Right ventricle myocardium superior (tissue), 1 donor: ENCODE results near the gene CYSTM1. TPM values are rescaled to one million over a fixed set of nuclear protein-coding genes. Genes with fewer than 3 reads are reported as not detected.
"Not testable (repeated sequence)": the region's sequence is repeated elsewhere in the genome, so short reads cannot be mapped to it uniquely, and the experiment has no call there.

ENCODE experiments used
- ATAC-seq: fragments of 200-7000 bp; cut with Tn5 transposase; one replicate; pipeline ENCODE4 v1.9.1; 2020; ENCODE audit warnings: mild to moderate bottlenecking; ENCODE audit not compliant: poor library complexity
- DNase-seq: peaks from one replicate; pipeline ENCODE4 v3.0.0-alpha.2; 2020
- intact Hi-C: fragments of 100-400 bp; cut with DNase I; formaldehyde crosslinking; loops from one replicate; pipeline ENCODE4 v1.11.2; 2022
- total RNA-seq: library from RNA; stranded (reverse); fragmentation: NEBNext Ultra II Directional; extraction: Animal tissue kit (Norgen Biotek cat#: 25700); gene quantifications from one replicate; pipeline ENCODE4 v1.2.1, GENCODE V29; 2021
- donor health status: DM: no; HTN: yes; CAD: no; lungs with severe emphysema.

Gene CYSTM1
- total RNA-seq, 1 donor from 2014 or later, result 58.3 TPM

DNA sequence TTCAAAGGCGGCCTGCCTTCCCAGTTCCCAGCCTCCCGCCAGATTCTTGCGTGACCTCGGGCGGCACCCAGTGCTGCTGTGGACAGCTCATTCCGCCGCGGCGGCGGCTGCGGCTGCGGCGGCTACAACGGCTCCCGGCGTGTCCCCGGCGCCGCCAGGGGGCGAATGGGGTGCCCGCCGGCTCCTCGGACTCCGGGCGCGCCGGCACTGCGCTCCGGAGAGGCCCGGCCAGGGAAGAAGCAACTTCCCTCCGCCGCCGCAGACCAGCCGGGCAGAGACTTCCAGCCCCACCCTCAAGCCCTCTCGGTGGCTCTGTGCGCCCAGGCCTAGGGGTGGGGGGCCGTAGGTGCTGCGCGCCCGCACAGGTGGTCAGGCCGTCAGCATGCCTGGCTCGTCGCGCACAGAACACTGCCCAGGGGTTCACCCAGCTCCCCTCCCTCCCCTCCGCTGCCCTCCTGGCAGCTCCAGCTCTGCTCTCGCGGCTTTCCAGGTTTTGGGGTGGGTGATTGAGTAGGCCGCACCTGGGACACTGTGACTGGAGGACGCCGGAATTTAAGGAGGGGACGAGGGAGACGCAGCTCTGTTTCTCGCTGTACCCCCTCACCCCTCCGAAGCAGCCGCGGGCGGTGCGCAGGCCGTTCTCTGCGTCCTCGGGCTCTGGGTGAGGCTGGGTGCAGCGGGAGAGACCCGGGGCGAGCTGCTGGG lies 29.0 kb upstream of the CYSTM1 start:
- DNase-seq (peak; percentile 87), ATAC-seq (peak; percentile 98)
- intact Hi-C loops, result loop anchor here (10.0 kb wide), 1 partner anchor 361 kb away; no protein-coding TSS in a partner anchor

DNA sequence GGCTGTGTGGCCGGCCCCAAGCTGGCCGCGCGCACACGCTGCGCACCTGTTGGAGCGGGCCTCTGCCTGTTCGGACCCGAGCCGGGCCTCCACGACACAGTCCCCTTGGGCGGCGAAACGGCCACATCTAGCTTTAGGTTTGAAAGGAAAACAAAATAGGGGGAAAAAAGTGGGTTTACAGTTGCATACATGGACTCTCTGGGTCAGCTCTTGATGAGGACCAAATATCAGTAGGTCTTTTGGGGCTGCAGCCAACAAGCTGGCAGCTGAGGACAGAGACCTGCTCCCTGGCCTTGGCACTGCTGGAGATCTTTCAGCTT lies 28.5 kb upstream of the CYSTM1 start:
- no peak for DNase-seq
- intact Hi-C loops, result loop anchor here (10.0 kb wide), 1 partner anchor 362 kb away; no protein-coding TSS in a partner anchor
- no peak for ATAC-seq

DNA sequence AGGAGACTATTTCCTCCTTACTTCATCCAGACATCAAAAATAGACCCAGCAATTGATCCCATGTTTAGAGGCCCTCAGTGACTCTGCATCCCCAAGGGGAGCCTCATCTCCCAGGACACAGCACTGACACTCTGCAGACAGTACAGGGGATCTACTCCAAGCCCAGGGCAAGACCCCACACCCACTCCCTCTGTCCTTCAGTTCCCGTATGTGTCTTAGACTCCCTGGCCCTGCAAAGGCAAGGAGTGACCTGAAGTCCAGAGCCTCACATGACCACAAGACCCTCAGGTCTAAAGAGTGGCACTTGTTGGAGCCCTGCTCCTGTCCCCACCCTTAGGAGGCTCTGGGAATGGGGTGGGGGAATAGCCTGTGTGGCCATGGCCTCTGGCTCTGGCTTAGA lies 27.5 kb upstream of the CYSTM1 start:
- ATAC-seq (no peak), DNase-seq (no peak)
- intact Hi-C loops, result loop anchor here (10.0 kb wide), 1 partner anchor 363 kb away; no protein-coding TSS in a partner anchor

DNA sequence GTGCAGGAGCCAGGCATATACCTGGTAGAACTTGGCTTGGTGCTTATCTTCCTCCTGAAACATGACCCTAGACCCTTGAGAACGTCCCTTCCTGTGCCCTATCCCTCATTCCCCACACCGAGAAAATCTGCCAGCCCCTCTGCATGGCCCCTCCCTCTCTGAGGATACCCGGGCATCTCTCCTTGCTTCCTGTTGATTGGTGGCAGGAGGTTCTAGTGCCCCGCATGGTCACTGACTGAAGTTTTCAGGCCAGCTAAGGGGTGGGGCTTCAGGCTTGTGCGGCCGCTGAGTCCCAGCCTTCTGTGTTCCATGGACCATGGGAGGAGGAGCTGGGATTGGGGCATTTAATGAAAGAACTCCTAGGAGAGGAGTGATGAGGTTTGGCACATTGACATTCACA lies 26.5 kb upstream of the CYSTM1 start:
- intact Hi-C loops, result loop anchor here (10.0 kb wide), 1 partner anchor 364 kb away; no protein-coding TSS in a partner anchor
- ATAC-seq (no peak), DNase-seq (no peak)

DNA sequence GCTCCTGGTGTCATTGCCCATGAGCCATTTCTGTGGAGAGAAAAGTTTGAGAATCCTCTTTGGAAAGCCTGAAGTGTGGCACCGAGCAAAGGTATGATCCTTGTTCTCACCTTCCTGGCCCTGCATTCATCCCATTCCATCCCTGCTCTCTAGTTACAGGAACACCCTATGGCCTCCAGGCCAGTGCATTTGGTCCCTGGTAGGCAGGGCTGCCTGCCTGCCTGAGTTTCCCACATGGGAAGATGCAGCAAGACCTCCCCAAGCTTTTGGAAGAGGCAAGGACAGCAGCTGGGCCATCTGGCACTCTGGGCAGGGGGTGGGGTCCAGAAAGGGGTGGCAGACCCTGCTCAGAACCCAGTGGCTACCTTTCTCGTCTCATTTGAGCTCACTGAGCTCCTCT lies 24.8 kb upstream of the CYSTM1 start:
- ATAC-seq (no peak), DNase-seq (no peak)
- intact Hi-C loops, result no loop called here

DNA sequence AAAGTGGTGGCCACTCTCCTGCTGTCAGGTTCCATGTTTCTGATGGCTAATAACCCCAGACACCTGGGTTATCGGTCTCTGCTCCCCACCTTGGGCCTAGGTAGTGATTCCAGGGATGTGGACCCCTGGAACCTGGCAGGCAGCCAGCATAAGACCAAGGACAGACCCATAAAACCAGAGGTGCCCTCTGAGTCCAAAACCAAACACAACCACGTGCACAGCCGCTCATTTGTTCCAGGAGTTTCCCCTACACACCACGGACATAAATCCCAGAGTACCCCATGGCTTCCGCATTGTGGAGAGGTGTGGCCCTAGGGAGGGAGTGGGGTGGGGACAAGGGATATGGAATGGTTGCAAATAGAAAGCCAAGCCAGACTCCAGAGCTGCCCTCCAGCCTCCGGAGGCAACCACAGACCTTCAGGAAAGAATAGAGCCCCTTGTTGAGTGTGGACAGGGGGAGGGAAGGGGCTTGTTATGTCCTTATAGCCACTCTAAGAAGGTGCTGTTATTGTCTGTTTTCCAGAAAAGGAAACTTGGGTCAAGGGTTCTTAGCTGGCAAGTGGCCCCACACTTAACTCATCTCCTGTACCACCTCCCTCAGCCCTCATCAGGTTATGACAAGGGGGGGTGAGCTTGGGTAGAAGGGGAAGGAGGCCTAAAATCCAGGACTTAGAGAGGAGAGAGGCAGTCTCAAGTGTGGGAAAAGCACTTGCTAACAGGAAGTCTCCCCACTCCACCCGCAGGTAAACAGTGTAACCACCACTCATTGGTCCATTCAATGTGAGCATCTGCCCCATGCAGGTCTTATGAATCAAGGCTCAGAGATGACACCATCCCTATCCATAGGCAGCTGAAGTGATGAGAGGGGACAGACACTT lies 23.6 kb upstream of the CYSTM1 start:
- DNase-seq (no peak), ATAC-seq (no peak)
- intact Hi-C loops, result no loop called here

DNA sequence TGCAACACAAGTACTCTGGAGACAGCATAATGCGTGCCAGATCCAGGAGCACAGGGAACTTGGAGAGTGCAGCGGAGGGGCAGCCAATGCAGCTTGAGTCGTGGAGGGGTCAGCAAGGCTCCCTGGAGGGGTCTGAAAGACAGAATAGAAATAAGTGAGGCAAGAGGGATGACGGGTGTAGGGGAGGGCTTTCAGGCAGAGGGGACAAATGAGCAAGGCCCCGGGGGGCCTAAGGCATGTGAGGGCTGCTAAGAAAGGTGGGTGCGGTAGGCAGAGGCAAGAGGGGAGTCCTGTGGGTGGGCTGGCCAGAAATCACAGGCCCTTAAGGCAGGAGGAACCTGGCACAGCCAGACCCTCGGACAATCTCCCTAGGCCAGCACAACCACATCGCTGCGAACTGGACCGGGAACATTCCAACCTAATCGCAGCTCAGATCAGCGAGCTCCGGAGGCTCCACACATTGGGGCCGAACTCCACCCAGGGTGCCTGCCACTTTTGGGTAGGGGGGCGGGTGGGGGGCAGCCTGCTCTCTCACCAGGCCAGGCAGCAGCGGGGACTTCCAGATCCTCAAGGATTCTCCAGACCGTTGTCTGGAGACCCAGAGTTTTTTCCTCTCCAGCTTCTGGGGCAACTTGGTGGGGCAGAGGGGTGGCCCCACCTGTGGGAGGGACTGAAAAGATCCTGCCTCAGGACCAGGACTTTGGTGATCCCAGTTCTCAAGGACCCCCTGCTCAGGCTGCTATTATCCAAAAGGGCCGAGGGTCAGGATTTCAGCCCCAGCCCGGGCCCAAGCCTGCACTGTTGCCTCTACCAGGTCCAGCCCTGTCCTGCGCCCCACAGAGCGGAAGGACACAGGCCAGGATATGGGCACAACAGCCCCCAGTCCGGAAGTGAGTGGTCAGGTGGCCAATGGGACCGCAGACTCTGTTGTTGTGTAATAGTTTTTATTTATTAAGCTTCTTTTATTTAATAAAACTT lies 22.7 kb upstream of the CYSTM1 start:
- ATAC-seq, result no peak
- intact Hi-C loops, result no loop called here
- DNase-seq, result no peak

DNA sequence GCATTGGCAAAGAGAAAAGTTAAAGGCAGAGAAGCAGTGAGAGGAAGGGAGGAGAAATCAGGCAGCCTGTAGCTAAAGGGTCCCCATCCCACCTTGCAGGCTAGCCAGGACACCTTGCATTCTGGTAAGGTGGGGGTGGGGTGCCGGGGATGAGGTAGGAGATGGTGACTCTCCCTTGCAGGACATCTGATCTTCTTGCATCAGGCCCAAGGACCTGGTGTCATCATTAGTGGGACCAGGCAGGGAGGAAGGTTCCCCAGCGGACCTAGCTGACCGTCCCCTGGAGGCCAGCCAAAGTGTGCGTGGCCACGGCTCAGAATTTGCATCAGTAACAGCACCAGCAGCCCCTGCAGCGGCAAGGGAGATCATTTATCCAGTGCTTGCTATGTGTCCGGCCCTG lies 21.7 kb upstream of the CYSTM1 start:
- no peak for ATAC-seq
- no peak for DNase-seq
- intact Hi-C loops, result no loop called here

DNA sequence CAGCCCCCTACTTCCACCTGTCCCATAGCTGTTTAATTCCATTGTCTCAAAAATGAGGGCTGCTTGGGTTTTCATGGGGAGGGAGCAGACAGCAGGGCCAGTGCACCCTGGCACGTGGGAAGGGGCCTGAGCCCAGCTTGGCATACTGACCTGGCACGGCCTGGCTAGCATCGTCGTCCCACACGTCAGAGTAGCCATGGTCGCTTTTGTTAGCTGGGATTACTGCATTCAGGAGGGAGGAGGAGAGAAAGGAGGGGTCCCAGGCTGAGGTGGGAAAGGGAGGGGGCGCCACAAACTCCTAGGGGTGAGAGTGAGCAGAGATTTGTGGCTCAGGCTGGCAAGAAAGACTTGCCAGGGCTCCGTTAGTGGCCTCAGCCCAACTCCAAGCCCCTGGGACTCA lies 21.1 kb upstream of the CYSTM1 start:
- no peak for ATAC-seq
- no peak for DNase-seq
- intact Hi-C loops, result no loop called here

DNA sequence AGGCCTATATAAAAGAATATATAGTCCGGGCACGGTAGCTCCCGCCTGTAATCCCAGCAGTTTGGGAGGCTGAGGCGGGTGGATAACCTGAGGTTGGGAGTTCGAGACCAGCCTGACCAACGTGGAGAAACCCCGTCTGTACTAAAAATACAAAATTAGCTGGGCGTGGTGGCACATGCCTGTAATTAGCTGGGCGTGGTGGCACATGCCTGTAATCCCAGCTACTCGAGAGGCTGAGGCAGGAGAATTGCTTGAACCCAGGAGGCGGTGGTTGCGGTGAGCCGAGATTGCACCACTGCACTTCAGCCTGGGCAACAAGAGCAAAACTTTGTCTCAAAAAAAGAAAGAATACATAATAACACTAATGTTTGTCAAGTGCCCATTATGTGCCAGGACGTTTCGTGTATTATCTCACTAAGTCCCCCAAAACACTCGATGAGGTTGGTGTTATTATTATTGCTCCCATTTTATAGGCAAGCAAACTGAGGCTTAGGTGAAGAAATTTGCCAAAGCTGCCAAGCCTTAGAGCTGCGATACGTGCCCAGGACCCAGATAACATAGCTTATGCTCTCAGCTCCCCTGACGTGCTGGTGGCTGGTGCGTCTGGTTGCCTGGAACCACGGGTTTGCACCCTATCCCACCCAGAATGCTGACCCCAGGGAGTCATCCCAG lies 20.1 kb upstream of the CYSTM1 start:
- intact Hi-C loops, result not testable (repeated sequence)

DNA sequence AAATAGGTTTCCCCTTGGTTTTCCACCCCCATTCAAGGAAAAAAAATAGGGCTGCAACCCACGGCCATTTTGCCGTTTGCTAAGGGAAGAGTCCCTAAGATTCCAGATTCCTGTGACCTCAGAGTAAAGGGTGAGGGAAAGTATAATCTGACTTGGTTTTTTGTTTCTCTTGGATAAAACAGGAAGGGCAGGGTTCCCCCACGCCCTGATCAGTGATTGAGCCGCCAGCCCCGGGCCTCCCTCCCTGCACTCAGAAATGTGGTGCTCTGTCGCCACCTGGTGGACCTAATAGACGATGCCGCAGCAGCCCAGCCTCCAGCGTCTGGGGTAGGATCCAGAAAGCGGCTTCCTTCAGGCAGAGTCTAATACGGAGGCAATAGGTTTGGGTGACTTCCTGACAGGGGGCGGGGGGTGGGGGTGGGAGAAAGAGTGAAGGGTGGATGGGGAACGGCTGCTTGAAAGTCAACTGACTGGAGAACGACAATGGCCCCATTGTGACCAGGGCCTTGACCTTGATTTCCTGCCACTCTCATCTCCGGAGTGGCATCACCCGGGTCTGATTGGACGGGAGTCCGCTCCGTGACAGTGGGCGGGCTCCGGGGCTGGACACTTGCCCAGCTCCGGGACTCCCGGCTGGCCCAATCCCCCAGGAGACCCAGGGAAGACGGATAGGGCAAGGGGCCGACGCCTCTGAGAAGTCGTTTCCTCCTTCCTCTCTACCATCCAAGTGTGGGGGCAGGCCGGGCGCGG lies 17.8 kb upstream of the CYSTM1 start:
- DNase-seq (peak; percentile 93), ATAC-seq (peak; percentile 98)
- intact Hi-C loops, result loop anchor here (2.0 kb wide), 1 partner anchor 84 kb away; no protein-coding TSS in a partner anchor

More for the DNA sequence above, 20.1 kb upstream of the CYSTM1 start:
- DNase-seq, ATAC-seq: not testable (repeated sequence)

DNA sequence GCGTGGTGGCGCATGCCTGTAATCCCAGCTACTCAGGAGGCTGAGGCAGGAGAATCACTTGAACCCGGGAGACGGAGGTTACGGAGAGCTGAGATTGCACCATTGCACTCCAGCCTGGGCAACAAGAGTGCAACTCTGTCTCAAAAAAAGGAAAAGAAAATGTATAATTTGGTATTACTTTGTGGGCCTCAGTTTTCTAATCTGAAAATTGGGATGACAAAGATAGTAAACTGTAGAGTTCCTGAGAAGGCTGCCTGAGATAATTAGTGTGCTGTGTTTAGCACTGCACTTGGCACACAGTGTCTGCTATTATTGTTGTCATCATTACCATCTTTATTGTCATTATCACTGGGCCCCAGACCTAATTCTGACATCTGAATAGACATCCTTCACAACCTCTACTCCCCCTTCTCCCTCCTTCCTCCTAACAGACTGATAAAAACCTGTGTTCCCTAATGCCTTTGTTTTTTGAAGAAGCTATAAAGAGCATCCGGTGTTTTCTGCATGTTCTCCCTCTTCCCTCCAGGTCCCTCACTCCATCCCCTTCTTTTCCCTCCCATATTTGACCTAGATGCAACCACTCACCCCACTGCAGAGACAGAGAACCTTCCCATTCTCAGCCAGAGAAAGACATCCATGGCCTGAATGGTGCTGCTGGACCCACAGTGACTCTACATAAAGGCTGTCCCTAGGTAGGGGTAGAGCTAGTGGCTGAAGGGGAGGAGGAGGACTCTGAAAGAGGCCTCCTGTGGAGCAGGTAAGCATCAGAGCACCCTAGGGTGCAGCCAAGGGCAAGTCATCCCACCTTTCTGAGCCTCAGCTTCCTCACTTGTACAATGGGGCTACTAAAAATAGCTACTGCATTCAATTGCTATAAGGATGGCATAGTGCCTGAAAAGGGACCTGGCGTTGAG lies 15.7 kb upstream of the CYSTM1 start:
- DNase-seq (no peak), ATAC-seq (no peak)
- intact Hi-C loops, result no loop called here

DNA sequence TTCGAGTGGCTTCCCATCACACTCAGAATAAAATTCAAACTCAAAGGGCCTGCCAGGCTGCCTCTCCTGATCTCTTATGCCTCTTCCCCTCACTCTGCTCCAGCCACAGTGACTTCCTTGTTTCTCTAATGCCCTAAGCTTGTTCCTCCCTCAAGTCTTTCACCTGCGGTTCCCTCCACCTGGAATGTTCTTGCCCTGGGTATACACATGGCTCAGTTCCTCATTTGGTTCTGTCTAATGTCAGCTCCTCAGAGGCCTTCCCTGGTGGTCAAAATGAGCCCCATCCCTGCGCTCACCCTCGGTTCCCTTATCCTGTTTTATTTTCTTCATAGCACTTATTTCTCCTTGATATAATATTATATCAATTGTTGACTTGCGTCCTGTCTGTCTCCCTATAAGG lies 12.7 kb upstream of the CYSTM1 start:
- no peak for ATAC-seq
- intact Hi-C loops, result no loop called here
- DNase-seq, result no peak

DNA sequence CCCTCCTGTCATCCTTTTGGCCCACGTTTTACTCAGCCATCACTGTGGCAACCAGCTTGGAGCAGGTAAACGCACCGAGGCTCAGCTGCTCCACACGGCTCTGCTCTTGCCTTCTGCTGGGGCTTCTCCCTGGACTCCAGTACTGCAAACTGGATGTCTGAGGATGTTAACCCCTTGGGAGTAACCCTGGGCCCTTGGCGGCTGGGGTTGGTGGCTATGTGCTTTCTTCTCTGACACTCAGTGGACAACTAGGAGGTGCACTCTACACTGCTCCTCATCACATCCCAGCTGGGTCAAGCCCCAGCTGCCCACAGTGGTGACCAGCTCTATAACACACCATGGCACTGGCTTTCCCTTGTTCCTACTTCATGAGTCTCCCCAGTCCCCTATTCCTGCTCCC lies 12.2 kb upstream of the CYSTM1 start:
- ATAC-seq (no peak), DNase-seq (no peak)
- intact Hi-C loops, result no loop called here

DNA sequence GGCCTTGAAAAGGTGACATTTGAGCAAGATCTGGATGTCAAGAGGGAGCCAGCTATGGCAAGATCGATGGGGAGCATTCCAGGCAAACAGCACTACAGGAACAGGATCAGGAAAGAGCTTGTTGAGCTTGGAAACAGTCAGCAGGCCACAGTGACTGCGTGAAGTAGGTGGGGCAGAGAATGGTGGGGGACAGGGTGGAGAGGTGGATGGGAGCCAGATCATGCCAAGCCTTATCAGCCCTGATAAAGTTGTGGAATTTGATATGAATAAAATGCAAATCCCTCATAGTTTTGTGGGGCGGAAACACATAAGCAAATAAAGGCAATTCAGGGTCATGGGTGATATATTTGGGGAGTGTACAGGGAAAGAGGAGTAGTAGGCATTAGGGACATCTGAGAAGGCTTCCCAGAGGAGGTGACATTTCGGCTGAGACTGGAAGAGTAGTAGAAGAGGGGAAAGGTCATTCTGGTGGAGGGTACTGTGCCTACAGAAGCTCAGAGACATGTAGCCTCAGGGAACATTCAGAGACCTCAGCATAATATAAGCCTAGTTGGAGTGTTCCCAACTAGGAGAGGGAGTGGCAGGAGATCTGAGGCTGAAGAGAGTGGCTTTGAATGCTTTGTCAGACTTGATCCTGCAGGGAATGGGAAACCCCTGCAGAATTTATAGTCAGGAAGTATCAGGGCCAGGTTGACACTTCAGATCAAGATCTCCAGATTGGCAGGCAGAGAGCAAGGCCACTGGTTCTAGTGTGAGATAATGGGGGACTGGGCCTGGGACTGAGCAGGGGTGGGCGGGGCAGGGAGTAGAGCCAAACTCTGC lies 9.7 kb upstream of the CYSTM1 start:
- DNase-seq (no peak), ATAC-seq (peak; percentile 8)
- intact Hi-C loops, result no loop called here

DNA sequence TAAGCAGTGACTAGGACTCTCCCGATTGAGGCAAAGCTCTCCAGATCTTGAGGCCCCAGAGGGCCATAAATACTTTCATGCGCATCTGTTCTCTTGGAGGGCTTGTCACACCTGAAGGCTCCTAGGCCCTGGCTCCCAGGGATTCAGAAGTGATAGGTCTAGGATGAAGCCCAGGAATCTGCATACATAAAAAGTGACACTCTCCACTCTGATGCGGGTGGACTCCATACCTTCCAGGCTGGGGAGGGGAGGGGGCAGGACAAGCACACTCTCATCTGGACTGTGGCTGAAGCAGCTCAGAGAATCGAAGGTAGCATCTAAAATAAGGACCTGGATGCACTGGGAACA lies 9.1 kb upstream of the CYSTM1 start:
- no peak for DNase-seq
- intact Hi-C loops, result no loop called here
- ATAC-seq, result no peak
